T-helper 9 cell (primary cell): ENCODE data around the gene TIPIN.
"Not testable (repeated sequence)": the region's sequence is repeated elsewhere in the genome, so short reads cannot be mapped to it uniquely, and the experiment has no call there.

ENCODE experiments used
- DNase-seq: peaks from one replicate; pipeline ENCODE4 v3.0.0-alpha.2; 2020

The TIPIN gene

GRCh38 chr15:66381376-66381775 lies 24.9 kb upstream of the TIPIN start:
- DNase-seq = not testable (repeated sequence)

- no peak for DNase-seq
Measured at GRCh38 chr15:66378814-66379430, 22.4 kb upstream of the TIPIN start.

GRCh38 chr15:66374179-66374578 lies 17.7 kb upstream of the TIPIN start:
- no peak for DNase-seq

GRCh38 chr15:66369773-66370651 lies 13.5 kb upstream of the TIPIN start:
- no peak for DNase-seq

GRCh38 chr15:66364944-66365528 lies 8.6 kb upstream of the TIPIN start:
- DNase-seq = no peak

GRCh38 chr15:66362776-66363175 lies 6.3 kb upstream of the TIPIN start:
- DNase-seq = no peak

- not testable (repeated sequence) for DNase-seq
Measured at GRCh38 chr15:66361745-66362460, 5.4 kb upstream of the TIPIN start.

- no peak for DNase-seq
Measured at GRCh38 chr15:66359740-66360139, 3.3 kb upstream of the TIPIN start.

- DNase-seq = no peak
Measured at GRCh38 chr15:66356077-66356358, 467 bp downstream of the TIPIN start.

GRCh38 chr15:66348530-66348929 lies 8.0 kb downstream of the TIPIN start:
- DNase-seq = not testable (repeated sequence)

GRCh38 chr15:66328771-66329170 lies 27.7 kb downstream of the TIPIN start:
- no peak for DNase-seq

- DNase-seq = no peak
Measured at GRCh38 chr15:66327736-66328135, 28.7 kb downstream of the TIPIN start.

- DNase-seq = no peak
Measured at GRCh38 chr15:66326051-66326450, 30.4 kb downstream of the TIPIN start.

GRCh38 chr15:66323312-66323928 lies 33.1 kb downstream of the TIPIN start:
- DNase-seq = no peak

- DNase-seq = no peak
Measured at GRCh38 chr15:66312144-66312543, 44.3 kb downstream of the TIPIN start.

GRCh38 chr15:66310786-66311185 lies 45.7 kb downstream of the TIPIN start:
- no peak for DNase-seq

- DNase-seq = no peak
Measured at GRCh38 chr15:66309828-66310227, 46.7 kb downstream of the TIPIN start.

- no peak for DNase-seq
Measured at GRCh38 chr15:66308531-66308930, 48.0 kb downstream of the TIPIN start.

- DNase-seq = no peak
Measured at GRCh38 chr15:66306381-66306780, 50.1 kb downstream of the TIPIN start.

GRCh38 chr15:66304425-66304824 lies 52.1 kb downstream of the TIPIN start:
- DNase-seq = not testable (repeated sequence)

- no peak for DNase-seq
Measured at GRCh38 chr15:66302489-66303278, 53.8 kb downstream of the TIPIN start.

- no peak for DNase-seq
Measured at GRCh38 chr15:66298803-66299251, 57.7 kb downstream of the TIPIN start.
